Activated T-cell treated with anti-CD3 and anti-CD28 coated beads, Interleukin-2, amount 50 U/mL, for 4 hours (primary cell): ENCODE measurements around the gene KIFAP3. TPM values are rescaled to one million over a fixed set of nuclear protein-coding genes. Genes with fewer than 3 reads are reported as not detected.
"Not testable (repeated sequence)": the region's sequence is repeated elsewhere in the genome, so short reads cannot be mapped to it uniquely, and the experiment has no call there.

Experiments
- ATAC-seq, 2 donors: fragments of 200-7000 bp; cut with Tn5 transposase; one replicate each; pipeline ENCODE4 v1.10.0; 2021
- DNase-seq: peaks from one replicate; pipeline ENCODE4 v3.0.0-alpha.2; 2020
- H3K27me3 Mint-ChIP-seq: one replicate; pipeline ENCODE4 v1.8.0; 2021; ENCODE audit warnings: low read depth, mixed read lengths
- H3K36me3 Mint-ChIP-seq: one replicate; pipeline ENCODE4 v1.8.0; 2022; ENCODE audit warnings: mixed read lengths; ENCODE audit not compliant: insufficient read depth
- H3K4me1 Mint-ChIP-seq: one replicate; pipeline ENCODE4 v1.8.0; 2021; ENCODE audit warnings: low read depth, mixed read lengths
- H3K4me3 Mint-ChIP-seq: one replicate; pipeline ENCODE4 v1.8.0; 2021; ENCODE audit warnings: mild to moderate bottlenecking, moderate library complexity, mixed read lengths
- H3K9me3 Mint-ChIP-seq: one replicate; pipeline ENCODE4 v1.8.0; 2021; ENCODE audit warnings: mixed read lengths
- total RNA-seq, 3 donors: library from RNA; stranded (reverse); gene quantifications; one replicate each; pipeline ENCODE4 v1.2.1, GENCODE V29; 2021

The KIFAP3 gene
- total RNA-seq, 3 donors from 2014 or later, result 8.4 to 10.1 (median 9.1) TPM

- Mint-ChIP-seq H3K4me1 (peaks cover 45% of the 10 kb centered on the region), H3K9me3 (no peaks in the 10 kb centered on the region), H3K4me3 (no peak overlapping the region)
Observed at GRCh38 chr1:169886931-169887330, 187.6 kb downstream of the KIFAP3 start.

GRCh38 chr1:169886422-169886821 is 188.1 kb downstream of the KIFAP3 start:
- H3K4me1 Mint-ChIP-seq, result peaks cover 44% of the 10 kb centered on the region
- no peak for ATAC-seq

More at GRCh38 chr1:169886931-169887330, 187.6 kb downstream of the KIFAP3 start:
- no peak for ATAC-seq
- DNase-seq, result no peak
- Mint-ChIP-seq H3K27me3 (no peaks in the 10 kb centered on the region), H3K36me3 (peaks cover 28% of the 10 kb centered on the region)

GRCh38 chr1:169885207-169885606 is 189.3 kb downstream of the KIFAP3 start:
- H3K27me3 Mint-ChIP-seq, result no peaks in the 10 kb centered on the region
- DNase-seq (no peak), ATAC-seq (no peak)
- H3K36me3 Mint-ChIP-seq, result peaks cover 32% of the 10 kb centered on the region
- H3K9me3 Mint-ChIP-seq, result no peaks in the 10 kb centered on the region
- H3K4me3 Mint-ChIP-seq, result no peak overlapping the region
- H3K4me1 Mint-ChIP-seq, result peaks cover 32% of the 10 kb centered on the region

More at GRCh38 chr1:169886422-169886821, 188.1 kb downstream of the KIFAP3 start:
- no peaks in the 10 kb centered on the region for H3K9me3 Mint-ChIP-seq
- peaks cover 29% of the 10 kb centered on the region for H3K36me3 Mint-ChIP-seq
- no peak overlapping the region for H3K4me3 Mint-ChIP-seq
- H3K27me3 Mint-ChIP-seq, result no peaks in the 10 kb centered on the region
- DNase-seq, result no peak

- no peak for ATAC-seq
- DNase-seq, result no peak
- H3K4me3 Mint-ChIP-seq, result no peak overlapping the region
- H3K4me1 Mint-ChIP-seq, result peaks cover 30% of the 10 kb centered on the region
- H3K36me3 Mint-ChIP-seq, result peaks cover 32% of the 10 kb centered on the region
- H3K27me3 Mint-ChIP-seq, result no peaks in the 10 kb centered on the region
- no peaks in the 10 kb centered on the region for H3K9me3 Mint-ChIP-seq
Observed at GRCh38 chr1:169884634-169885033, 189.9 kb downstream of the KIFAP3 start.

- H3K4me3 Mint-ChIP-seq, result no peak overlapping the region
- ATAC-seq (no peak), DNase-seq (no peak)
- H3K9me3 Mint-ChIP-seq, result no peaks in the 10 kb centered on the region
- peaks cover 40% of the 10 kb centered on the region for H3K36me3 Mint-ChIP-seq
- peaks cover 29% of the 10 kb centered on the region for H3K4me1 Mint-ChIP-seq
- H3K27me3 Mint-ChIP-seq, result no peaks in the 10 kb centered on the region
Observed at GRCh38 chr1:169882039-169882511, 192.4 kb downstream of the KIFAP3 start.

- Mint-ChIP-seq H3K9me3 (no peaks in the 10 kb centered on the region), H3K36me3 (peaks cover 40% of the 10 kb centered on the region), H3K27me3 (no peaks in the 10 kb centered on the region), H3K4me1 (peaks cover 23% of the 10 kb centered on the region), H3K4me3 (no peak overlapping the region)
- ATAC-seq (no peak), DNase-seq (no peak)
Observed at GRCh38 chr1:169879034-169879840, 195.3 kb downstream of the KIFAP3 start.

- Mint-ChIP-seq H3K27me3 (no peaks in the 10 kb centered on the region), H3K4me3 (no peak overlapping the region), H3K4me1 (peaks cover 30% of the 10 kb centered on the region), H3K9me3 (no peaks in the 10 kb centered on the region), H3K36me3 (peaks cover 48% of the 10 kb centered on the region)
- no peak for DNase-seq
- ATAC-seq, result no peak
Observed at GRCh38 chr1:169878498-169878897, 196.0 kb downstream of the KIFAP3 start.

- H3K9me3 Mint-ChIP-seq, result no peaks in the 10 kb centered on the region
- peaks cover 50% of the 10 kb centered on the region for H3K36me3 Mint-ChIP-seq
- peaks cover 29% of the 10 kb centered on the region for H3K4me1 Mint-ChIP-seq
- H3K4me3 Mint-ChIP-seq, result no peak overlapping the region
- H3K27me3 Mint-ChIP-seq, result no peaks in the 10 kb centered on the region
- ATAC-seq (no peak), DNase-seq (no peak)
Observed at GRCh38 chr1:169877800-169878491, 196.5 kb downstream of the KIFAP3 start.

- H3K36me3 Mint-ChIP-seq, result peaks cover 71% of the 10 kb centered on the region
- no peak for ATAC-seq
- peaks cover 19% of the 10 kb centered on the region for H3K4me1 Mint-ChIP-seq
- no peak for DNase-seq
- H3K4me3 Mint-ChIP-seq, result no peak overlapping the region
- H3K27me3 Mint-ChIP-seq, result no peaks in the 10 kb centered on the region
- no peaks in the 10 kb centered on the region for H3K9me3 Mint-ChIP-seq
Observed at GRCh38 chr1:169874229-169874628, 200.3 kb downstream of the KIFAP3 start.

GRCh38 chr1:169873582-169874199 is 200.8 kb downstream of the KIFAP3 start:
- no peak for DNase-seq
- peaks cover 13% of the 10 kb centered on the region for H3K4me1 Mint-ChIP-seq
- peaks cover 74% of the 10 kb centered on the region for H3K36me3 Mint-ChIP-seq
- no peak for ATAC-seq
- no peak overlapping the region for H3K4me3 Mint-ChIP-seq
- no peaks in the 10 kb centered on the region for H3K27me3 Mint-ChIP-seq
- H3K9me3 Mint-ChIP-seq, result no peaks in the 10 kb centered on the region

- Mint-ChIP-seq H3K36me3 (peaks cover 77% of the 10 kb centered on the region), H3K4me1 (peaks cover 10% of the 10 kb centered on the region), H3K4me3 (no peak overlapping the region), H3K9me3 (no peaks in the 10 kb centered on the region), H3K27me3 (no peaks in the 10 kb centered on the region)
- ATAC-seq (no peak), DNase-seq (no peak)
Observed at GRCh38 chr1:169872906-169873305, 201.6 kb downstream of the KIFAP3 start.

GRCh38 chr1:169871988-169872387 is 202.5 kb downstream of the KIFAP3 start:
- not testable (repeated sequence) for H3K4me1 Mint-ChIP-seq, H3K9me3 Mint-ChIP-seq, H3K4me3 Mint-ChIP-seq, DNase-seq, H3K27me3 Mint-ChIP-seq, ATAC-seq
- peaks cover 81% of the 10 kb centered on the region for H3K36me3 Mint-ChIP-seq
